HG03108 (cell line): ENCODE data around the gene IBTK.
A peak's percentile ranks its signal among the peaks of the same experiment; 100 is the strongest.
"Not testable (repeated sequence)": the region's sequence is repeated elsewhere in the genome, so short reads cannot be mapped to it uniquely, and the experiment has no call there.

Experiments
- ATAC-seq: cut with Tn5 transposase; IDR thresholded peaks from one replicate; pipeline ENCODE4 v1.9.1; 2021; ENCODE audit warnings: moderate library complexity; ENCODE audit not compliant: unreplicated experiment

IBTK gene

DNA sequence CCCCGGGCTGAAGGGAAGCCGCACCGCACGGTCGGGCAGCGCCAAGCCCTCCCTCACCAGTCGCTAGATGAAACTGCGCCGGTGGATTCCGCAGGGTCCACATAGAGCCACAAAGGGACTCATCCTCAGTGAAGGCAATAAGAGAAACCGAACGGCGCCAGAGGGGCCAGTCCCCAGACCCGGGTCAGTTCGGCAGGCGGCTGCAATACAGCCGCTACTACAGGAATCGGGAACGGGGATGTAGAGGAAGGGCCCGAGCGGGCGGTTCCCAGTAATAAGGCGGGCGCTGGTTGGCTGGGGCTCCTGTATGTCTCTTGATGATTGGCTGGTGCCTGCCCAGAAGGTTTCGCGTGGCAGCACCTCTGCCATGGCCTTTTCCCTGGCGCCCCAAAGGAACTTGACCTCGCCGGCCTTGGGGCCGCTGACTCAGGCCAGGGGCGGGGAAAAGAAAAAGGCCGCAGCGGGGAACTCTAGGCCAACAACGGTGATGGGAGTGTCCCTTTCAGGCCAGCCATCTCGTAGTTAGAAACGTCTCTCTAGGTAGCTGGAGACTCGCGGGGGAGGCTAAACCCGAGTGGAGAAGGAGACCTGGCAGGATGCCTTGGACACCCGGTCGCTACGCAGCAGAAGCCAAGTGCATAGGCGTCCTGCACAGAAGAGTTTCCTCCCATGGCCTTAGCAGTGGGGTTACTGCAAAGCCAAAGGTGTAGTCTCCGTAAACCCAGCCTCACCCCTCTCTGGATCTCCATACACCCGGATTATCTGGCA is at the start of gene IBTK:
IBTK (minus strand) TSS at position 240 of the 768 bp plus-strand sequence. CDS start 7,258 bp downstream, outside the sequence.
- peak; percentile 83 for ATAC-seq

DNA sequence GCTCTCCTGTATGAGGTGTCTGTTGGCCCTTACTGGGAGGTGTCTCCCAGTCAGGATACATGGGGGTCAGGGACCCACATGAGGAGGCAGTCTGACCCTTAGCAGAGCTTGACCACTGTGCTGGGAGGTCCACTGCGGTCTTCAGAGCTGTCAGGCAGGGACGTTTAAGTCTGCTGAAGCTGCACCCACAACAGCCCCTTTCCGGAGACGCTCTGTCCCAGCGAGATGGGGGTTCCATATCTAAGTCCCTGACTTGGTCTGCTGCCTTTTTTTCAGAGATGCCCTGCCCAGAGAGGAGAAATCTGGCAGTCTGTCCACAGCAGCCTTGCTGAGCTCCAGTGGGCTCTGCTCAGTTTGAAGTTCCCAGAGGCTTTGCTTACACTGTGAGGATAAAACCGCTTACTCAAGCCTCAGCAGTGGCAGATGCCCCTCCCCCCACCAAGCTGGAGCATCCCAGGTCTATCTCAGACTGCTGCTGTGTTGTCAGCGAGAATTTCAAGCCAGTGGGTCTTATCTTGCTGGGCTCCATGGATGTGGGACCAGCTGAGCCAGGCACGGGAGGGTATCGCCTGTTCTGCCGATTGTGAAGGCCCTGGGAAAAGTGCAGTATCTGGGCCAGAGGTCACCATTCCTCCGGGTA is 36.3 kb upstream of the IBTK start:
- ATAC-seq, result no peak

GRCh38 chr6:82281550-82281949 is 34.0 kb upstream of the IBTK start:
- ATAC-seq, result not testable (repeated sequence)

DNA sequence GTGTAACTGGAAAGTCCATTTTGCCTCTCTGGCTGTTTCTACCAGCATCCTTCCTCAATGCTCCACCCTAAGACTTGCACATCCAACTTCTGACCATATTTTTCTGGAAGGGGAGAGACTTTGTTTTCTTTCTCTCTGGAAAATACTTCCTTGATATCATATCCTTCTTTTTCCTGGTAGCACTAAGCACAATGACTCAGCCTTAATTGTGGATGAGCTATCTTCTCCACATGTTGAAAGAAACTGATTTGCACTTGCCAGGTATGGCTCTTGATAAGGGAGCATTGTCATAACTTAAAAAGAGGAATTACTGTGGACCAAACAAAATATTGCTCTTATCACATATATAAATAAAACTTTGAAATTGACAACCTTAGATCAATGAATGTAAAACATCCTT is 30.1 kb upstream of the IBTK start:
- no peak for ATAC-seq

DNA sequence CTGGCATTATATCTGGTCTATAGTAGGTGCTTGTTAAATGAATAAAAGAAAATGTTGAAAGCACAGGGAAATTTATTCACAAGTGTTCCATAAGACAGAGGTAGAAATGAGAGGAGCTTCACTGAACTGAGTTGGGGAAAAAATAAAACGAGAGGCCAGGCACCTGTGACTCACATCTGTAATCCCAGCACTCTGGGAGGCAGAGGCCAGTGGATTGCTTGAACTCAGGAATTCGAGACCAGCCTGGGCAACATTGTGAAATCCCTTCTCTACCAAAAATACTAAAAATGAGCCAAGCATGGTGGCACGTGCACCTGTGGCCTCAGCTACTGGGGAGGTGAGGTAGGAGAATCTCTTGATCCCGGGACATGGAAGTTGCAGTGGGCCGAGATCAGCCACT is 28.1 kb upstream of the IBTK start:
- no peak for ATAC-seq

- ATAC-seq, result no peak
Observed at GRCh38 chr6:82273295-82273694, 25.8 kb upstream of the IBTK start.

- no peak for ATAC-seq
Observed at GRCh38 chr6:82270881-82271635, 23.5 kb upstream of the IBTK start.

DNA sequence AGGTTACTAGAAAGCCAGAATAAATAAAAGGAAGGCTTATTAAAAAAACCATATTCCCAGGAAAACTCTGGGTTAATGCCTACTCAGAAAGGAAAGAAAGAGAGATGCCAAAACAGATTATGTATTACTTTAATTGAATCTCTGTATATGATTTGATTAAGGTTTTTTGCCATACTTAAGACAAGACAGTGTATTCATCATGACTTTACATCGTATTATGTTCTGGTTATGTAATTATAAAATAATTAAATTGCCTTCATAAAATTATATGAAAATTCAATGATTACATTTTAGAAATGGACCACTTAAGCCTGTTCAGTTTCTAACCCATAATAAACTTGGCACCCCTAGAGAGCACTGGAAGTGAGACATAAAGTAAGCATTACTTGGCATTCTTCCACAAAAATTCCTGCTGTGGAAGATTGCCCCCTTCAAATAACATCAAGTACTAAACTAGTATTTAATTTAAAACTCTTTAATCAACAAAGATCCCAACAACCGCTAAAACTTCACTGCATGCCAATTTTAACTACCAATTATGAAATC is 20.8 kb upstream of the IBTK start:
- no peak for ATAC-seq

DNA sequence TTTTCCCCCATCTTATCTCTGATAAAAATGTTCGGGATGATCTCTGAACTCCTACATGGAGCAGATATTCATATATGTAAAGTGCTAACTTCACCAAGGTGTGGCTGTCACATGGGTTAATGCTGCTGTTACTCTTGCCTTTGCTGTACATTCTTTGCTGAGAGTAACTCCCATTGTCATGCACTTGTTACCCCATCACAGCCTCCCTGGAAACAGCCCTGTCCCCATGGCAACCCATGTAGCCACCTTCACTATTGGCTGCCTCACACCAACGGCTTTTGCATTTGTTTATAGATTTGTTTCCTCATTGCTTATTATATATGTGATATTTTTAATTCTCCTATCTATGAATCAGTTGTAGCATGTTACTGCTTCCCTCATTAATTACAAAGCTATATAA is 17.3 kb upstream of the IBTK start:
- no peak for ATAC-seq

DNA sequence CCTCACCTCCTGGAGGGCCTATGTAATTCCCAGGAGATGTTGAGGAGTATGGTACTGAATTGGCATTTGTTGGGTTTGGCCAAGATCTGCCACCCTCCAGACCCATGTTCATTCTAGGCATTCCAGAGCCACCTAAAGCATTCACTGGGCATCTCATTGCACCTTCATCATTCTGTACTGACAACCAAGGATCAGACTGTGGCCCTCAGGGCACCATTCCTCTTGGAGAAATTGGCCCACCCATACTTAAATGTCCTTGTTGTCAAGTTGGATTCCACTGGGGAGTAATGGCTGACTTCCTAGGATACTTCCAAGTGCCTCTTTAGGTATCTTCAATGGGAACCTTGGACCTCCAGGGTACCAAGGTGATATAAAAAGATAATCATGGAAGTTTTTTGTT is 16.8 kb upstream of the IBTK start:
- no peak for ATAC-seq

DNA sequence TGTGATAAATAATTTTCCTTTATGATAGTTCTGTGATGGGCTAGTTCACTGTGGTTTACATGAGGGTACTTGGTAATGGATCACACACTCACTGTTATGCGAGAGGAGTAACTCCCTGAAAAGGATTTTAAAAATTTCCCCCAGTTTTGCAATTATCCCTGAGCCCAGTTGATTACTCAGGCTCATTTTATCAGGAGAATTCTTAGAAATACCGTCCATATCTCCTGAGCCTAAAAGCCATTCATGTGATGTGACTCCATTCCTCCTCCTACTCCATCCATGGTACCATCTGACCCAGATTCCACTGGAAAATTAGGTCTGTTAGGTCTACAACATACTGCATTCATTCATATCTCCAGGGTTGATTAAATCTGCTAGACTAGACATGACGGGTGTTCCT is 16.4 kb upstream of the IBTK start:
- no peak for ATAC-seq

GRCh38 chr6:82260997-82261732 is 13.6 kb upstream of the IBTK start:
- no peak for ATAC-seq

DNA sequence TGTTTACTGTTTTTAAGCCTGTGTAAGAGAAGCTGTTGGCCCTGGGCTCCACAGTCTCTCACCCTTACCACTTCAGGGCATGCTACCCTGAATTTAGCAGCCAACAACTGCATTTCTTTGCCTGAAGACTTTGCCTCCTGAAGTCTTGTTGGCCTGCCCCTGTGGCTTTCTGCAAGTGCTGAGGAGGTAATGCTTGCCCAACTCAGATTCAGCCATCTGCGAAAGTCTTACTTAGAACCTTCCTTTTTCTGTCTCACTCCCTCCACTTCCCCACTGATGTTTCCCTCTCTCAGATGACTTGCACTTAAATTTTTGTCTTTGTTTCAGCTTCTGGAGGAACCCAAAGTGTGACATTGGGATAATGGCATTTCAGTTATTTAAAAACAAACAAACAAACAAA is 11.8 kb upstream of the IBTK start:
- no peak for ATAC-seq

- ATAC-seq, result no peak
Observed at GRCh38 chr6:82257088-82257774, 9.7 kb upstream of the IBTK start.

DNA sequence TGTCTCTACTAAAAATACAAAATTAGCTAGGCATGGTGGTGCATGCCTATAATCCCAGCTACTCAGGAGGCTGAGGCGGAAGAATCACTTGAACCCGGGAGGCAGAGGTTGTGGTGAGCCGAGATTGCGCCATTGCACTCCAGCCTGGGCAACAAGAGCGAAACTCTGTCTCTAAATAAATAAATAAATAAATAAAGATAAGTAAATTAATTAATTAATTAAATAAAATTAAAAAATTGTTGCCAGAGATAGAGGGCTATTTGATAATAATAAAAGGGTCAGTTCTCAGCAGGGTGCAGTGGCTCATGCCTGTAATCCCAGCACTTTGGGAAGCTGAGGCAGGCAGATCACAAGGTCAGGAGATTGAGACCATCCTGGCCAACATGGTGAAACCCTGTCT is 7.2 kb upstream of the IBTK start:
- not testable (repeated sequence) for ATAC-seq

GRCh38 chr6:82251942-82252341 is 4.4 kb upstream of the IBTK start:
- no peak for ATAC-seq

DNA sequence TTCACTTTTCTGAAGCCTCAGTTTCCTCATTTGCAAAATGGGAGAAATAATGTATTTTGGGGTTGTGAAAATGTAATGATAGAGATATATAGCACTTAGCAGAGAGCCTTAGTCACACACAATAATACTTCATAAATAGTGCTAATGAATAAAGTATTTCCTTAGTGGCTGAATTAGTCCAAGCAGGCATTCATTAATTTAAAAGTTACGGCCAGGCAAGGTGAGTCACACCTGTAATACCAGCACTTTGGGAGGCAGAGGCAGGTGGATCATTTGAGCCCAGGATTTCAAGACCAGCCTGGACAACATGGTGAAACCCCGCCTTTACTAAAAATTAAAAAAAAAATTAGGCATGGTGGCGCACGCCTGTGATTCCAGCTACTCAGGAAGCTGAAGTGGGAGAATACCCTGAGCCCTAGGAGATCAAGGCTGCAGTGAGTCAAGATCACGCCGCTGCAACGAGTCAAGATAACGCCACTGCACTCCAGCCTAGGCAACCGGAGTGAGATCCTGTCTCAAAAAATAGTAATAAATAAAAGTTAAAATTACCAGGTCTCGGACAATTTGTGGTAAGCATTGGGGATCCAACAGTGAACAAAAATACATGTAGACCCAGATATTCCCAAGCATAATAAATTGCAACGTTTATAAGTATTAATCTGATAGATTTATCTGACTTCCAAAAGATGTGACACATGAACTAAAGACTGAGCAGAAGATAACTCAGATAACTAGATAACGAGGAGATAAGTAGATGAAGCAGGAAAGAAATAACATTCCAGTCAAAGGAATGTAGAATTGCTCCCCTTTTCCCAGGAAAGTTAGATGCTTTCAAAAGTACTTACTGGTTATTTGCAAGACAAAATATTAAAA is 2.1 kb upstream of the IBTK start:
- ATAC-seq, result no peak

- peak; percentile 51 for ATAC-seq
Observed at GRCh38 chr6:82248273-82248735, 760 bp upstream of the IBTK start.

GRCh38 chr6:82246802-82247504 is 591 bp downstream of the IBTK start:
- peak; percentile 32 for ATAC-seq
